ENCODE data around the gene GPR25.

Gene GPR25

DNA sequence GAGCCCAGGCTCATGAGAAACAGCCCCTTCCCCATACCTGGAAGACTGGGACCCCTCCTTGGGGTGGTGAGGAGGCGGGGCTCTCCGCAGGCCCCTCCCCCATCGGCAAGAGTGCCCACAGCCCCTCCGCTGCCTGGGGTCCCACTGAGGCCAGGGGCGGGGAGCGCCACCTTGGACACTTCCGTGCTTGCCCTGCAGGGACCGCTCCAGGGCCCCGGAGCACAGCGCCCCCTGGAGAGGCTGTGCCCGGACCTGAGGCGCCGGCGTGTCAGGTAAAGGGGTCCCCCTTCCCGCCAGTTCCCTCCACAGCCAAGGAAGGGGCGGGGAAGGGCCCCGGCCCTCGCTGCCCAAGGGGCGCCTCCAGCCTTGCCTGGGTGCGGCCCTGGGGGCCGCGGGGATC lies 43.4 kb downstream of the GPR25 start:
- Histone ChIP-seq H3K9me3 (ENCODE audit: low read length) (no peaks in the 10 kb centered on the region), H3K4me3 (ENCODE audit: low read depth, low read length, poor library complexity, severe bottlenecking) (no peak overlapping the region), H2AFZ (ENCODE audit: low read length) (no peak overlapping the region), H3K4me1 (ENCODE audit: insufficient read depth, low read length, severe bottlenecking) (no peaks in the 10 kb centered on the region), H3F3A (ENCODE audit: insufficient read depth, low read length) (no peaks in the 10 kb centered on the region), H4K20me1 (ENCODE audit: insufficient read depth, low read length) (no peaks in the 10 kb centered on the region), H3K79me2 (ENCODE audit: insufficient read depth, low read length) (no peaks in the 10 kb centered on the region), H3K9ac (ENCODE audit: low read length) (no peak overlapping the region), H3K27ac (ENCODE audit: low read depth, low read length, poor library complexity, severe bottlenecking) (no peak overlapping the region), H3K27me3 (ENCODE audit: insufficient read depth, low read length) (no peaks in the 10 kb centered on the region), H3K36me3 (ENCODE audit: insufficient read depth, low read length) (no peaks in the 10 kb centered on the region), H3K9me2 (ENCODE audit: low read depth, low read length) (no peaks in the 10 kb centered on the region), H3K4me2 (ENCODE audit: low read length) (no peak overlapping the region)
- no peak for TF ChIP-seq EZH2 (IDR thresholded peaks at IDR 0.05; ENCODE audit: borderline replicate concordance, low read length)
- TF ChIP-seq, protein P1, sequence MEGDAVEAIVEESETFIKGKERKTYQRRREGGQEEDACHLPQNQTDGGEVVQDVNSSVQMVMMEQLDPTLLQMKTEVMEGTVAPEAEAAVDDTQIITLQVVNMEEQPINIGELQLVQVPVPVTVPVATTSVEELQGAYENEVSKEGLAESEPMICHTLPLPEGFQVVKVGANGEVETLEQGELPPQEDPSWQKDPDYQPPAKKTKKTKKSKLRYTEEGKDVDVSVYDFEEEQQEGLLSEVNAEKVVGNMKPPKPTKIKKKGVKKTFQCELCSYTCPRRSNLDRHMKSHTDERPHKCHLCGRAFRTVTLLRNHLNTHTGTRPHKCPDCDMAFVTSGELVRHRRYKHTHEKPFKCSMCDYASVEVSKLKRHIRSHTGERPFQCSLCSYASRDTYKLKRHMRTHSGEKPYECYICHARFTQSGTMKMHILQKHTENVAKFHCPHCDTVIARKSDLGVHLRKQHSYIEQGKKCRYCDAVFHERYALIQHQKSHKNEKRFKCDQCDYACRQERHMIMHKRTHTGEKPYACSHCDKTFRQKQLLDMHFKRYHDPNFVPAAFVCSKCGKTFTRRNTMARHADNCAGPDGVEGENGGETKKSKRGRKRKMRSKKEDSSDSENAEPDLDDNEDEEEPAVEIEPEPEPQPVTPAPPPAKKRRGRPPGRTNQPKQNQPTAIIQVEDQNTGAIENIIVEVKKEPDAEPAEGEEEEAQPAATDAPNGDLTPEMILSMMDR (IDR thresholded peaks at IDR 0.05; ENCODE audit: low read length), result no peak

DNA sequence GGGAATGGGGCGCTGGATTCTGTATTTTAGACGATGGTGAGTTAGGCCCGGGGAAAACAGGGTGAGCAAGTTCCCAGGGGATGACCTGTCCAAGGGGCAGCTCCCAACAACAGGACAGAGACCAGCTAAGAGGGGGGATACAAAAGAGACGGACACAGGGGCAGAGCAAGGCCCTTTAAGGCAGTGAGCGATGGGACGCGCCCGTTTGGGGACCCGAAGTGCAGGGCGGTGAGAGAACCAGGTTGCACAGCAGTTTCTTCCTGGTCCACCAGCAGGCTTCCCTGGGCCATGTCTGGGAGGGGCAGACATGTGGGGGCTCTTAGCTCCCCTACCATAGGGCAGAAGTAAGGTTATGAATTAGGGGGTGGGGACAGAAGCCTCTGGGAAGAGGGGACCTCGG lies 43.9 kb downstream of the GPR25 start:
- Histone ChIP-seq H3K9me2 (ENCODE audit: low read depth, low read length) (no peaks in the 10 kb centered on the region), H3K4me1 (ENCODE audit: insufficient read depth, low read length, severe bottlenecking) (no peaks in the 10 kb centered on the region), H2AFZ (ENCODE audit: low read length) (no peak overlapping the region), H3K27me3 (ENCODE audit: insufficient read depth, low read length) (no peaks in the 10 kb centered on the region), H3K9ac (ENCODE audit: low read length) (no peak overlapping the region), H4K20me1 (ENCODE audit: insufficient read depth, low read length) (no peaks in the 10 kb centered on the region), H3F3A (ENCODE audit: insufficient read depth, low read length) (no peaks in the 10 kb centered on the region), H3K4me3 (ENCODE audit: low read depth, low read length, poor library complexity, severe bottlenecking) (no peak overlapping the region), H3K36me3 (ENCODE audit: insufficient read depth, low read length) (no peaks in the 10 kb centered on the region), H3K4me2 (ENCODE audit: low read length) (no peak overlapping the region), H3K79me2 (ENCODE audit: insufficient read depth, low read length) (no peaks in the 10 kb centered on the region), H3K9me3 (ENCODE audit: low read length) (no peaks in the 10 kb centered on the region), H3K27ac (ENCODE audit: low read depth, low read length, poor library complexity, severe bottlenecking) (no peak overlapping the region)
- TF ChIP-seq, protein P1 (IDR thresholded peaks at IDR 0.05; ENCODE audit: low read length), result no peak

DNA sequence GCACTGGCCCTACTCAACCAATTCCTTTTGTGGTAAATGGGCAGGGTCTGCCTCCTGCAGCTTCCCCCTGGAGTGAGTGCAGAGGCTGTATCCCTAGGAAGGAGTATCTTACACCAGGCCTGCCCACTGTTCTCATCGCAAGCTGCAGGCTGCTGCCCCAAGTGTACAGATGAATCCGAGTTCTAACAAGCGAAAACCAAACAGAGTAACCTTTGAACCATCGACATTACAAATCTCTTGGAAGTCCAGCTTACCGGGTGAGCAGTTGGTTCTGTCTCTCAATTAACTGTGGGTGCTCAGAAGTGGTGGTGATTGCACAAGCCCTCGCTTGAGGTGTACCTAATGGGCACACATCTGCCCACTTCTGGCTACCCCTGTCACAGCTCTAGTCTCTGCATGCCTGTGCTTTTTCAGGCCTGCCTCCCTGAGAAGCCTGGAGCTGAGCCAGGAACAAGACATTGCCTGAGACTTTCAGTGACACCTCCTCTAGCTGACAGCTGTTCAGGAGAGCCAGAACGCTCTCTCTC lies 44.6 kb downstream of the GPR25 start:
- Histone ChIP-seq H3K36me3 (ENCODE audit: insufficient read depth, low read length) (no peaks in the 10 kb centered on the region), H3K79me2 (ENCODE audit: insufficient read depth, low read length) (no peaks in the 10 kb centered on the region), H3F3A (ENCODE audit: insufficient read depth, low read length) (no peaks in the 10 kb centered on the region), H3K27me3 (ENCODE audit: insufficient read depth, low read length) (no peaks in the 10 kb centered on the region), H3K4me2 (ENCODE audit: low read length) (no peak overlapping the region), H3K27ac (ENCODE audit: low read depth, low read length, poor library complexity, severe bottlenecking) (no peak overlapping the region), H3K9me2 (ENCODE audit: low read depth, low read length) (no peaks in the 10 kb centered on the region), H3K4me3 (ENCODE audit: low read depth, low read length, poor library complexity, severe bottlenecking) (no peak overlapping the region), H3K4me1 (ENCODE audit: insufficient read depth, low read length, severe bottlenecking) (no peaks in the 10 kb centered on the region), H2AFZ (ENCODE audit: low read length) (no peak overlapping the region), H4K20me1 (ENCODE audit: insufficient read depth, low read length) (no peaks in the 10 kb centered on the region), H3K9ac (ENCODE audit: low read length) (no peak overlapping the region), H3K9me3 (ENCODE audit: low read length) (no peaks in the 10 kb centered on the region)
- TF ChIP-seq, protein P1 (IDR thresholded peaks at IDR 0.05; ENCODE audit: low read length), result no peak
- TF ChIP-seq EZH2 (IDR thresholded peaks at IDR 0.05; ENCODE audit: borderline replicate concordance, low read length), result no peak

Measured in OCI-LY1 (cell line).